ENCODE data around the gene YJEFN3.

Gene YJEFN3

GRCh38 chr19:19535311-19536191 lies 6.8 kb downstream of the YJEFN3 start:
- Mint-ChIP-seq H3K4me1 (peaks cover 18 to 26% of the 10 kb centered on the region in 2 donors), H3K9me3 (no peaks in the 10 kb centered on the region), H3K27ac (no peak overlapping the region), H3K27me3 (peaks cover 23 to 35% of the 10 kb centered on the region in 2 donors), H3K36me3 (peaks cover 24 to 32% of the 10 kb centered on the region in 2 donors), H3K4me3 (no peak overlapping the region)
- no peak for ATAC-seq (replicated peaks)
- no peak for DNase-seq

GRCh38 chr19:19537075-19538048 lies 8.7 kb downstream of the YJEFN3 start:
- Mint-ChIP-seq H3K27ac (peak overlapping the region; percentile 27), H3K4me1 (peaks cover 24 to 30% of the 10 kb centered on the region in 2 donors), H3K9me3 (no peaks in the 10 kb centered on the region), H3K4me3 (peak overlapping the region; percentile 33 to 72), H3K36me3 (peaks cover 19 to 22% of the 10 kb centered on the region in 2 donors), H3K27me3 (peaks cover 38 to 53% of the 10 kb centered on the region in 2 donors)
- DNase-seq: no peak
- no peak for ATAC-seq (replicated peaks)

GRCh38 chr19:19538061-19538784 lies 9.5 kb downstream of the YJEFN3 start, which contains the start of gene CILP2:
Gene CILP2 (plus strand): TSS chr19:19538265. CDS start chr19:19538350, 85 bp downstream.
- H3K36me3 Mint-ChIP-seq: peaks cover 16 to 22% of the 10 kb centered on the region in 2 donors
- no peaks in the 10 kb centered on the region for H3K9me3 Mint-ChIP-seq
- ATAC-seq (replicated peaks) (peak; percentile 26 to 35), DNase-seq (no peak)
- peak within 1 kb of the TSS; percentile 46 to 72 for H3K4me3 Mint-ChIP-seq
- H3K27ac Mint-ChIP-seq: peak within 1 kb of the TSS; percentile 81
- peaks cover 24 to 29% of the 10 kb centered on the region in 2 donors for H3K4me1 Mint-ChIP-seq
- H3K27me3 Mint-ChIP-seq: peaks cover 45 to 61% of the 10 kb centered on the region in 2 donors

- no peaks in the 10 kb centered on the region for H3K9me3 Mint-ChIP-seq
- no peak for DNase-seq
- peak overlapping the region; percentile 81 for H3K27ac Mint-ChIP-seq
- H3K4me1 Mint-ChIP-seq: peaks cover 24 to 29% of the 10 kb centered on the region in 2 donors
- peaks cover 16 to 22% of the 10 kb centered on the region in 2 donors for H3K36me3 Mint-ChIP-seq
- H3K27me3 Mint-ChIP-seq: peaks cover 49 to 67% of the 10 kb centered on the region in 2 donors
- peak; percentile 15 to 27 for ATAC-seq (replicated peaks)
- H3K4me3 Mint-ChIP-seq: peak overlapping the region; percentile 46 to 70
Observed at GRCh38 chr19:19538785-19539166, 10.1 kb downstream of the YJEFN3 start.

- peaks cover 20 to 29% of the 10 kb centered on the region in 2 donors for H3K4me1 Mint-ChIP-seq
- ATAC-seq (replicated peaks) (no peak), DNase-seq (no peak)
- peaks cover 52 to 69% of the 10 kb centered on the region in 2 donors for H3K27me3 Mint-ChIP-seq
- H3K27ac Mint-ChIP-seq: no peak overlapping the region
- peaks cover 10 to 15% of the 10 kb centered on the region in 2 donors for H3K36me3 Mint-ChIP-seq
- H3K9me3 Mint-ChIP-seq: no peaks in the 10 kb centered on the region
- peak overlapping the region in 1 of 2 donors; percentile 56 for H3K4me3 Mint-ChIP-seq
Observed at GRCh38 chr19:19539698-19540063, 11.0 kb downstream of the YJEFN3 start.

- Mint-ChIP-seq H3K9me3 (no peaks in the 10 kb centered on the region), H3K27me3 (peaks cover 52 to 69% of the 10 kb centered on the region in 2 donors), H3K27ac (peak overlapping the region; percentile 42), H3K4me3 (peak overlapping the region; percentile 76 to 84), H3K36me3 (peaks cover 10 to 13% of the 10 kb centered on the region in 2 donors), H3K4me1 (peaks cover 20 to 29% of the 10 kb centered on the region in 2 donors)
- peak; percentile 41 for DNase-seq
- ATAC-seq (replicated peaks): peak; percentile 27 to 50
Observed at GRCh38 chr19:19540064-19540714, 11.5 kb downstream of the YJEFN3 start.

GRCh38 chr19:19540715-19541515 lies 12.2 kb downstream of the YJEFN3 start:
- Mint-ChIP-seq H3K9me3 (no peaks in the 10 kb centered on the region), H3K27ac (peak overlapping the region; percentile 42), H3K36me3 (peaks cover 10 to 11% of the 10 kb centered on the region in 2 donors), H3K4me3 (peak overlapping the region; percentile 76 to 84), H3K4me1 (peaks cover 20 to 29% of the 10 kb centered on the region in 2 donors), H3K27me3 (peaks cover 52 to 69% of the 10 kb centered on the region in 2 donors)
- peak; percentile 83 for ATAC-seq (replicated peaks)
- peak; percentile 58 for DNase-seq

GRCh38 chr19:19541616-19542015 lies 12.9 kb downstream of the YJEFN3 start:
- no peak overlapping the region for H3K27ac Mint-ChIP-seq
- no peak for DNase-seq
- H3K4me3 Mint-ChIP-seq: peak overlapping the region in 1 of 2 donors; percentile 12
- no peaks in the 10 kb centered on the region for H3K9me3 Mint-ChIP-seq
- ATAC-seq (replicated peaks): no peak
- peaks cover 20 to 29% of the 10 kb centered on the region in 2 donors for H3K4me1 Mint-ChIP-seq
- peaks cover 52 to 69% of the 10 kb centered on the region in 2 donors for H3K27me3 Mint-ChIP-seq
- peaks cover 5 to 9% of the 10 kb centered on the region in 2 donors for H3K36me3 Mint-ChIP-seq

GRCh38 chr19:19542507-19542906 lies 13.8 kb downstream of the YJEFN3 start:
- no peak for DNase-seq
- H3K27me3 Mint-ChIP-seq: peaks cover 47 to 62% of the 10 kb centered on the region in 2 donors
- peaks cover 20 to 29% of the 10 kb centered on the region in 2 donors for H3K4me1 Mint-ChIP-seq
- no peak overlapping the region for H3K4me3 Mint-ChIP-seq
- no peaks in the 10 kb centered on the region for H3K9me3 Mint-ChIP-seq
- no peak for ATAC-seq (replicated peaks)
- no peak overlapping the region for H3K27ac Mint-ChIP-seq
- peaks cover 2 to 5% of the 10 kb centered on the region in 2 donors for H3K36me3 Mint-ChIP-seq

GRCh38 chr19:19543101-19543500 lies 14.4 kb downstream of the YJEFN3 start:
- Mint-ChIP-seq H3K4me3 (no peak overlapping the region), H3K27ac (no peak overlapping the region), H3K4me1 (peaks cover 16 to 29% of the 10 kb centered on the region in 2 donors), H3K27me3 (peaks cover 43 to 57% of the 10 kb centered on the region in 2 donors), H3K36me3 (peaks cover 2 to 5% of the 10 kb centered on the region in 2 donors), H3K9me3 (no peaks in the 10 kb centered on the region)
- no peak for DNase-seq
- no peak for ATAC-seq (replicated peaks)

GRCh38 chr19:19543640-19544039 lies 14.9 kb downstream of the YJEFN3 start:
- Mint-ChIP-seq H3K27ac (no peak overlapping the region), H3K9me3 (no peaks in the 10 kb centered on the region)
- no peak for DNase-seq

GRCh38 chr19:19544257-19544953 lies 15.7 kb downstream of the YJEFN3 start:
- Mint-ChIP-seq H3K9me3 (no peaks in the 10 kb centered on the region), H3K4me3 (no peak overlapping the region), H3K27me3 (peaks cover 34 to 57% of the 10 kb centered on the region in 2 donors), H3K27ac (no peak overlapping the region), H3K4me1 (peaks cover 10 to 17% of the 10 kb centered on the region in 2 donors), H3K36me3 (peaks cover 0 to 2% of the 10 kb centered on the region in 2 donors)
- ATAC-seq (replicated peaks) (no peak), DNase-seq (no peak)

More at GRCh38 chr19:19543640-19544039, 14.9 kb downstream of the YJEFN3 start:
- Mint-ChIP-seq H3K36me3 (peaks cover 2 to 4% of the 10 kb centered on the region in 2 donors), H3K27me3 (peaks cover 40 to 57% of the 10 kb centered on the region in 2 donors), H3K4me1 (peaks cover 13 to 24% of the 10 kb centered on the region in 2 donors), H3K4me3 (no peak overlapping the region)
- ATAC-seq (replicated peaks): no peak
